H1 (cell line): ENCODE results near the gene COX19. TPM values are rescaled to one million over a fixed set of nuclear protein-coding genes. Genes with fewer than 3 reads are reported as not detected.

Experiments used
- CHD2 ChIP-seq: IDR thresholded peaks from 2 replicates; pipeline ENCODE4 v1.6.1; 2012; ENCODE audit warnings: low read length, improper control_type of control experiment
- GTF2F1 ChIP-seq: IDR thresholded peaks from 2 replicates; pipeline ENCODE4 v1.6.1; 2012; ENCODE audit warnings: low read depth, low read length, improper control_type of control experiment, borderline replicate concordance
- JUND ChIP-seq: IDR thresholded peaks from 2 replicates; pipeline ENCODE4 v1.6.1; 2011; ENCODE audit warnings: mild to moderate bottlenecking, improper control_type of control experiment, low read length
- KDM4A ChIP-seq: IDR thresholded peaks from one replicate; pipeline ENCODE4 v1.7.1; 2012; ENCODE audit warnings: low read depth, mild to moderate bottlenecking, moderate library complexity, low read length, inconsistent platforms; ENCODE audit not compliant: severe bottlenecking
- NRF1 ChIP-seq: IDR thresholded peaks from 2 replicates; pipeline ENCODE4 v1.6.1; 2011; ENCODE audit warnings: mild to moderate bottlenecking, low read depth, low read length, improper control_type of control experiment
- SP4 ChIP-seq: IDR thresholded peaks from 2 replicates; pipeline ENCODE4 v1.6.1; 2012; ENCODE audit warnings: low read length, inconsistent platforms
- polyA plus RNA-seq, 7 experiments: library from polyadenylated mRNA; depleted of rRNA in 3 of 7; stranded (reverse) in 5 of 7; unstranded in 2 of 7; fragments of >200 nt in 5 of 7; fragments of 200-250 nt in 2 of 7; gene quantifications; 1 replicate in 5 of 7; 2 replicates in 1 of 7; 4 replicates in 1 of 7; pipeline versions ENCODE4 v1.2.1 to v1.2.3, GENCODE V29; 2011 to 2013; ENCODE audit warnings: missing spikeins in 2 of 7, mixed read lengths in 2 of 7
- total RNA-seq: library from RNA; stranded (reverse); fragmentation: NEBNext Ultra II Directional; extraction: Animal tissue kit (Norgen Biotek cat#: 25700); gene quantifications from 2 replicates; pipeline ENCODE4 v1.2.1, GENCODE V29; 2021
- TF ChIP-seq, protein P1 (sequence below): IDR thresholded peaks from 2 replicates; pipeline ENCODE4 v1.6.1; 2012; ENCODE audit warnings: inconsistent platforms
- TF ChIP-seq, protein P2 (sequence below), 3 experiments: IDR thresholded peaks; 1 replicate in 2 of 3; 2 replicates in 1 of 3; pipeline versions ENCODE4 v1.5.1 to v1.6.1; 2011; ENCODE audit warnings: low read length in 3 of 3, mild to moderate bottlenecking in 3 of 3, inconsistent platforms in 2 of 3, low read depth in 1 of 3, moderate library complexity in 1 of 3; ENCODE audit not compliant: insufficient read depth in 1 of 3; ENCODE audit errors: control extremely low read depth in 1 of 3
- TF ChIP-seq, protein P3 (sequence below): IDR thresholded peaks from 2 replicates; pipeline ENCODE4 v1.6.1; 2012; ENCODE audit warnings: inconsistent platforms

Gene COX19
- total and polyA plus RNA-seq, 2 of the 8 experiments (the other 6 are each of a cell fraction or from before 2014, with no cell fraction given) = 3.9 to 7.9 TPM

DNA sequence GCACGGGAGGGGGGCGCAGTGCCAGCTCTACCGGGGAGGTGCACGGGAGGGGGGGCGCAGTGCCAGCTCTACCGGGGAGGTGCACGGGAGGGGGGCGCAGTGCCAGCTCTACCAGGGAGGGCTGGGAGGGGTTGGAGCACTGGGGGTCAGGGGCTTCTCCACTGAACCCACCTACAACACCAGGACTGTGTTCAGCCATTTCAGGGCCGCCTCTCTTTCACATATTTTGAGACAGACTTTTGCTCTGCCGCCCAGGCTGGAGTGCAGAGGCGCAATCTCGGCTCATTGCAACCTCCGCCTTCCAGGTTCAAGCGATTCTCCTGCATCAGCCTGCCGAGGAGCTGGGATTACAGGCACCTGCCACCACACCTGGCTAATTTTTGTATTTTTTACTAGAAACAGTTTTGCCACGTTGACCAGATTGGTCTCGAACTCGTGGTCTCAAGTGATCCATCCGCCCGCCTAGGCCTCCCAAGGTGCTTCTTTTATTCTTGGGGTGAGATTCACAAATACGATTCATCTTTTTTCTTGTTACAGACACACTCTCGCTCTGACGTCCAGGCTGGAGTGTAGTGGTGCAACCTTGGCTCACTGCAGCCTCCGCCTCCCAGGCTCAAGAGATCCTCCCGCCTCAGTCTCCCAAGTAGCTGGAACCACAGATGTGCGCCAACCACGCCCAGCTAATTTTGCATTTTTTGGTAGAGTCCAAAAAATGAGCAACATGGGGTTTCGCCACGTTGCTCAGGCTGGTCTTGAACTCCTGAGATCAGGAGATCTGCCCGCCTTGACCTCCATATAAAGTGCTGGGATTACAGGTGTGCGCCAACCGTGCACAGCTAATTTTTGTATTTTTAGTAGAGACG lies 57.9 kb downstream of the COX19 start (continued):
- TF ChIP-seq, protein P1, sequence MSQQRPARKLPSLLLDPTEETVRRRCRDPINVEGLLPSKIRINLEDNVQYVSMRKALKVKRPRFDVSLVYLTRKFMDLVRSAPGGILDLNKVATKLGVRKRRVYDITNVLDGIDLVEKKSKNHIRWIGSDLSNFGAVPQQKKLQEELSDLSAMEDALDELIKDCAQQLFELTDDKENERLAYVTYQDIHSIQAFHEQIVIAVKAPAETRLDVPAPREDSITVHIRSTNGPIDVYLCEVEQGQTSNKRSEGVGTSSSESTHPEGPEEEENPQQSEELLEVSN = no peak
- TF ChIP-seq, protein P2, sequence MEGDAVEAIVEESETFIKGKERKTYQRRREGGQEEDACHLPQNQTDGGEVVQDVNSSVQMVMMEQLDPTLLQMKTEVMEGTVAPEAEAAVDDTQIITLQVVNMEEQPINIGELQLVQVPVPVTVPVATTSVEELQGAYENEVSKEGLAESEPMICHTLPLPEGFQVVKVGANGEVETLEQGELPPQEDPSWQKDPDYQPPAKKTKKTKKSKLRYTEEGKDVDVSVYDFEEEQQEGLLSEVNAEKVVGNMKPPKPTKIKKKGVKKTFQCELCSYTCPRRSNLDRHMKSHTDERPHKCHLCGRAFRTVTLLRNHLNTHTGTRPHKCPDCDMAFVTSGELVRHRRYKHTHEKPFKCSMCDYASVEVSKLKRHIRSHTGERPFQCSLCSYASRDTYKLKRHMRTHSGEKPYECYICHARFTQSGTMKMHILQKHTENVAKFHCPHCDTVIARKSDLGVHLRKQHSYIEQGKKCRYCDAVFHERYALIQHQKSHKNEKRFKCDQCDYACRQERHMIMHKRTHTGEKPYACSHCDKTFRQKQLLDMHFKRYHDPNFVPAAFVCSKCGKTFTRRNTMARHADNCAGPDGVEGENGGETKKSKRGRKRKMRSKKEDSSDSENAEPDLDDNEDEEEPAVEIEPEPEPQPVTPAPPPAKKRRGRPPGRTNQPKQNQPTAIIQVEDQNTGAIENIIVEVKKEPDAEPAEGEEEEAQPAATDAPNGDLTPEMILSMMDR (IDR thresholded peaks at IDR 0.05; ENCODE audit: control extremely low read depth in 1 of 3, insufficient read depth in 1 of 3, low read depth in 1 of 3, low read length in 3 of 3) = no peak
- no peak for TF ChIP-seq CHD2
- TF ChIP-seq GTF2F1 = no peak
- TF ChIP-seq JUND = no peak
- no peak for TF ChIP-seq NRF1
- no peak for TF ChIP-seq SP4
- TF ChIP-seq KDM4A = no peak
- TF ChIP-seq, protein P3, sequence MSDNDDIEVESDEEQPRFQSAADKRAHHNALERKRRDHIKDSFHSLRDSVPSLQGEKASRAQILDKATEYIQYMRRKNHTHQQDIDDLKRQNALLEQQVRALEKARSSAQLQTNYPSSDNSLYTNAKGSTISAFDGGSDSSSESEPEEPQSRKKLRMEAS = no peak
